Cerebellar cortex (tissue), 1 donor: ENCODE data around the gene TNMD.

Experiments
- DNase-seq: peaks from one replicate; pipeline ENCODE4 v3.0.0-alpha.2; 2015; ENCODE audit warnings: low spot score

TNMD gene

GRCh38 chrX:100643956-100644860 lies 59.5 kb downstream of the TNMD start, which contains the start of gene SRPX2:
TSS of gene SRPX2 (plus strand) at chrX:100644199. CDS start at chrX:100646323, 2,124 bp downstream.
- DNase-seq, result no peak

- no peak for DNase-seq
Measured at GRCh38 chrX:100645106-100645505, 60.4 kb downstream of the TNMD start.

GRCh38 chrX:100647095-100647494 lies 62.4 kb downstream of the TNMD start:
- no peak for DNase-seq

GRCh38 chrX:100647739-100648138 lies 63.0 kb downstream of the TNMD start:
- DNase-seq, result no peak

GRCh38 chrX:100648458-100649417 lies 64.0 kb downstream of the TNMD start:
- peak; percentile 18 for DNase-seq
